GM19372 (cell line): ENCODE measurements around the gene PCDHGA5.
A peak's percentile ranks its signal among the peaks of the same experiment; 100 is the strongest.
"Not testable (repeated sequence)": the region's sequence is repeated elsewhere in the genome, so short reads cannot be mapped to it uniquely, and the experiment has no call there.

Experiments
- ATAC-seq: cut with Tn5 transposase; IDR thresholded peaks from one replicate; pipeline ENCODE4 v1.9.1; 2021; ENCODE audit warnings: mild to moderate bottlenecking, low read depth, moderate library complexity; ENCODE audit not compliant: unreplicated experiment

The PCDHGA5 gene

GRCh38 chr5:141363952-141364660 lies at the start of gene PCDHGA5:
TSS of gene PCDHGA5 (plus strand) at chr5:141364162. CDS start at chr5:141364331, 169 bp downstream.
- no peak for ATAC-seq

DNA sequence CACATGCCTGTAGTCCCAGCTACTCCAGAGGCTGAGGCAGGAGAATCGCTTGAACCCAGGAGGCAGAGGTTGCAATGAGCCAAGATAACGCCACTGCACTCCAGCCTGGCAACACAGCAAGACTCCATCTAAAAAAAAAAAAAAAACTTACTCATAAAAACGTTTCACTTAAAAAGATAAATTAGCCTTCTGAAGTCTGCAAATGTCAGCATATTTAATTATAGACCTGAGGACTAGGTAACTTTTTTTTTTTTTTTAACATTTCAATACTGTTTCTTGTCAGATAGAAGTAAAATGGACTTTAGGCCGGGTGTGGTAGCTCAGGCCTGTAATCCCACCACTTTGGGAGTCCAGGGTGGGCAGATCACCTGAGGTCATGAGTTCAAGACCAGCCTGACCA lies 47.0 kb upstream of the PCDHGA5 start:
- ATAC-seq = not testable (repeated sequence)

GRCh38 chr5:141319202-141319601 lies 44.8 kb upstream of the PCDHGA5 start:
- no peak for ATAC-seq

DNA sequence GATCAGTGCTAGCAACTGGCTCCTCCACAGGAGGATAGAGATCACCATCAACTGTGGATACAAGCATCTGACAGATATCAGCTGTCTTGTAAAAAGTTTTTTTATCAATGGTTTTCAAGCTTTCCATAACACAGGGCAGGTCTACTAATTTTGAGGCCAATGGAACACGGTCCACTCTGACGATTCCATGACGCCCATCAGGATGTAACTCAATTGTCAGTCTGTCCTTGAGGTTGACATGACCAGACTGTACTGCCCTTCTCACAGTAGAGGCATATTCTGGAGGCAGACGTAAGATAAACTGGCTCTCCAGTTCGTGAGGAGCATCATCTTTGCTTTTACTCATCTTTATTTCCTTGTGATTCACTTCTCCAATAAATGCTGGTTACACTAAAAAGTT lies 44.3 kb upstream of the PCDHGA5 start:
- no peak for ATAC-seq

DNA sequence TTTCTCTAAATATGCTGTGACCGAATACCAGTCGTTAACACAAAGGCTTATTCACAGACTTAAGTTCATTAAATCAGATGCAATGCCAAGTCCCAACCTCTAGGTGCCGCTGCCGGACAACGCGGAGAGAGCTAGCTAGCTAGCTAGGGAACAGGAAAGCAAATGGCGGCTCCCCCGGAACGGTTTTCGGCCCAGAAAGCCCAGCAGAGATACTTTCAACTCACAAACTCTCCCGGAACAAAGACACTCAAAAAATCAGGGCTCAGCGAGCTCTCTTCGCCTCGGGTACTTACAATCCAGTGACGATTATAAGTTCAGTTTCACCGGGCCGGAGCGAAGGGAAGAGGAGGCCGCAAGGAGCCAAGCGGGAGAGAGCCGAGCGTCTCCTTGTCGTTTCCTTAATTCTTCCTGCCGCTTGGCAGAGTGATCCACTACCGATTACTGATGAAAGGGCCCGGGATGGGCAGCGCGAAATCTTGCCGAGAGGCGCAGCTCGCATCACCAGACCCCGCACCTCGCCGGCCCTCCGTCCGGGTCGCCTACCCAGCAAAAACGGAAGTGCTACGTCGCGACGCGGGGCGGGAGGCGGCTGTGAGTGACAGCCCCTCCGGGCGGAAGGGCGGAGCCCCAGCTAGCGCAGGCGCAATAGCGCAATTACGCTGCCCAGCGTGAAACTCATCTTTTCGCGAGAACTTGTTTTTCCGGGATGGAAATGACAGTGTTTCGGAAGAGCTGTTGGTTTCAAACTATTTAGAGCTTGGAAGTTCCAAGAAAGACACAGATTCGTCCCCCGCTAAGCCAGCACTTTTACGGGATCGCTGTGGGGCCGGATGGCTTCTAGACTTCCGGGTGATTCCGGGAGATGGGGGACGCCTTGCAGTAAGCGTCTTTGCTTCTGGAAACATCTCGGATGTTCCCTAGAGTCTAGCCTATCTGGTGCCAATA lies 43.5 kb upstream of the PCDHGA5 start, which contains the start of gene TAF7:
TAF7 (minus strand) TSS at position 560 of the 945 bp plus-strand sequence. CDS start 740 bp downstream, outside the sequence.
- ATAC-seq = peak; percentile 93

DNA sequence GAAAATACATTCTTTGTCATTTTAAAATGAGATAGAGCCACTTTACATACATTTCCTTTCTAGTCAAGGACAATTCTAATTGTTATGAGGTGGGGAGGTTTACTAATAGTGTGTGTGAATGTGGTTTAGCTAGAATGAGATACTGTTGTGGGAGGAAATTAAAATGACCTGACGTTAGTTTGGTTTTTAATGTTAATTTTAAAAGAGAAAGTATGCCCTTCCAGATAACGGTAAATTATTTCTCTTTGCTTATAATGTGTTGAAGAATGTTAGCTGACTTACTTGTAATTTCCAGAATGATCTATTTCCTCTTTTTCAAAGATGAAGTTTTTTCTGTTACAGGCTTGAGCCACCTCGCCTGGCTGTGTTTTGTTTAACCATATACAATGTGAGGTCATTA lies 41.7 kb upstream of the PCDHGA5 start:
- no peak for ATAC-seq

- ATAC-seq = no peak
Measured at GRCh38 chr5:141326088-141326854, 37.7 kb upstream of the PCDHGA5 start.

DNA sequence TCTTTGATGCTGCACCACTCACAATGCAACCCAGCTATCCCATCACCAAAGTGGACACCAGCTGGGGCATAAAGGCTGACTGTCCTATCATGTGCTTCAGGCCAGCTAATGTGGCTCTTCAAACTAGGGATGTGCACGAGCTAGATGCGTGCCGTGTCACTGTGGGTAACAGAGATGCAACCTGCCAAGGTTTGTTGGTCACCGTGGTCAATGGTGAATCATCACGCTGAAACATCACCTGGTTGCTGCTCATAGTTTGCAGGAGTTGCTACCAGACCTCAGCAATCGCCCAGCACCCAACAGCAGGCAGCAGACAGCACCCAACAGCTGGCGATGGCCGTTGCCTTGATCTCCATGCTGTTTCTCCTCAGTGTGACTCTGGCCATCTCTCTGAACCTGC lies 35.7 kb upstream of the PCDHGA5 start:
- no peak for ATAC-seq

GRCh38 chr5:141330299-141331080 lies 33.5 kb upstream of the PCDHGA5 start, which contains the start of gene PCDHGA1:
TSS of gene PCDHGA1 (plus strand) at chr5:141330514.
- ATAC-seq = no peak

DNA sequence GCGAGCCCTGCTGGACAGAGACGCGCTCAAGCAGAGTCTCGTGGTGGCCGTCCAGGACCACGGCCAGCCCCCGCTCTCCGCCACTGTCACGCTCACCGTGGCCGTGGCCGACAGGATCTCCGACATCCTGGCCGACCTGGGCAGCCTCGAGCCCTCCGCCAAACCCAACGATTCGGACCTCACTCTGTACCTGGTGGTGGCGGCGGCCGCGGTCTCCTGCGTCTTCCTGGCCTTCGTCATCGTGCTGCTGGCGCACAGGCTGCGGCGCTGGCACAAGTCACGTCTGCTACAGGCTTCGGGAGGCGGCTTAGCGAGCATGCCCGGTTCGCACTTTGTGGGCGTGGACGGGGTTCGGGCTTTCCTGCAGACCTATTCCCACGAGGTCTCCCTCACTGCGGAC lies 31.4 kb upstream of the PCDHGA5 start:
- not testable (repeated sequence) for ATAC-seq

GRCh38 chr5:141338538-141339306 lies 25.2 kb upstream of the PCDHGA5 start, which contains the start of gene PCDHGA2:
TSS of gene PCDHGA2 (plus strand) at chr5:141338760.
- ATAC-seq = no peak

DNA sequence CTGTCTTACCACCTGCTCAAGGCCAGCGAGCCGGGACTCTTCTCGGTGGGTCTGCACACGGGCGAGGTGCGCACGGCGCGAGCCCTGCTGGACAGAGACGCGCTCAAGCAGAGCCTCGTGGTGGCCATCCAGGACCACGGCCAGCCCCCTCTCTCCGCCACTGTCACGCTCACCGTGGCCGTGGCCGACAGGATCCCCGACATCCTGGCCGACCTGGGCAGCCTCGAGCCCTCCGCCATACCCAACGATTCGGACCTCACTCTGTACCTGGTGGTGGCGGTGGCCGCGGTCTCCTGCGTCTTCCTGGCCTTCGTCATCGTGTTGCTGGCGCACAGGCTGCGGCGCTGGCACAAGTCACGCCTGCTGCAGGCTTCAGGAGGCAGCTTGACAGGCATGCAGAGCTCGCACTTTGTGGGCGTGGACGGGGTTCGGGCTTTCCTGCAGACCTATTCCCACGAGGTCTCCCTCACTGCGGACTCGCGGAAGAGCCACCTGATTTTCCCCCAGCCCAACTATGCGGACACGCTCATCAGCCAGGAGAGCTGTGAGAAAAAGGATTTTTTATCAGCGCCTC lies 23.1 kb upstream of the PCDHGA5 start:
- ATAC-seq = not testable (repeated sequence)

GRCh38 chr5:141342773-141343172 lies 21.2 kb upstream of the PCDHGA5 start:
- no peak for ATAC-seq

GRCh38 chr5:141343242-141343952 lies 20.6 kb upstream of the PCDHGA5 start, which contains the start of gene PCDHGA3:
TSS of gene PCDHGA3 (plus strand) at chr5:141343829. CDS start at chr5:141344034, 205 bp downstream.
- no peak for ATAC-seq

- ATAC-seq = no peak
Measured at GRCh38 chr5:141343953-141344463, 20.0 kb upstream of the PCDHGA5 start.

DNA sequence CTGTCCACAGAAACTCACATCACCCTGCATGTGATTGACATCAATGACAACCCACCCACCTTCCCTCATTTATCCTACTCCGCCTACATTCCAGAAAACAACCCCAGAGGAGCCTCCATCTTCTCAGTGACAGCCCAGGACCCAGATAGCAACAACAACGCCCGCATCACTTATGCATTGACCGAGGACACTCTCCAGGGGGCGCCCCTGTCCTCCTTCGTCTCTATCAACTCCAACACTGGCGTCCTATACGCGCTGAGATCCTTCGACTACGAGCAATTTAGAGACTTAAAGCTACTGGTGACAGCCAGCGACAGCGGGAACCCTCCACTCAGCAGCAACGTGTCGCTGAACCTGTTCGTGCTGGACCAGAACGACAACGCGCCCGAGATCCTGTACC lies 18.6 kb upstream of the PCDHGA5 start:
- no peak for ATAC-seq

GRCh38 chr5:141346017-141346416 lies 17.9 kb upstream of the PCDHGA5 start:
- not testable (repeated sequence) for ATAC-seq
